Suppressor macrophage treated with lipopolysaccharide for 4 hours (primary cell): ENCODE data around the gene COL26A1.
"Not testable (repeated sequence)": the region's sequence is repeated elsewhere in the genome, so short reads cannot be mapped to it uniquely, and the experiment has no call there.

Experiments
- DNase-seq: peaks from one replicate; pipeline ENCODE4 v3.0.0-alpha.2; 2020

COL26A1 gene

DNA sequence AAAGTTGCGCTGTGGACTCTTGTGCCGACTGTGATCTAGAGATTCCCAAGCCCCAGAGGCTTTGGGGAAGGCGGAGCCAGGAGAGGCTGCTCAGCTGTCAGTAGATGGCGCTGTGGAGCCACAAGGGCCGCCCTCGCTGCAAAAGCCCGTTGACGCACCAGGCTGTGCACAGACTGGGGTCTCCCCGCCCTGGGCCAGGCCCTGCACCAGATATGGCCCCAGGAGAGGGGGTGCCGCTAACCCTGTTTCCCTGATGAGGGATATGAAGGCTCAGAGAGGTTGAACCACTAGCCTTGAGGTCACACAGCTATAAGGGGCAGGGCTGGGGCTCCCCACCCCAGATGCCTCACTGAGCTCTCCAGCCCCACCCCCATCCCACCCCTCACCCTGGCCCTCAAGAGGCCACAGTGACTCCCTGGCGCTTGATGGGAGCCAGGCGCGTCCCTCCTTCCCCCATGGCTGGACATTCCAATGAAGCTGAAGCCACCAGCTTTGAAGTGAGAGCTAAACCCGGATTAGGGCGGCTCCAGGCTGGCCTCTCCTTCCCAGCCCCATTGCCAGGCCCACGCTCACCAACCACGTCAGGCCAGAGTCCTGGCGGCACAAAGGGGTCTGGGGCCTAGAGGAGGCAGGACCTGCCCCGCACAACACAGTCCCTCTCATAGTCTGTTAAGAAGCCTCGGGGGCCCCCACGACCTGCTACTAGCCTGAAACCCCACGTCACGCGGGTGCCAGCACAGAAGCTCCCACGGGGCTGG is 240.0 kb downstream of the COL26A1 start:
- peak; percentile 86 for DNase-seq

DNA sequence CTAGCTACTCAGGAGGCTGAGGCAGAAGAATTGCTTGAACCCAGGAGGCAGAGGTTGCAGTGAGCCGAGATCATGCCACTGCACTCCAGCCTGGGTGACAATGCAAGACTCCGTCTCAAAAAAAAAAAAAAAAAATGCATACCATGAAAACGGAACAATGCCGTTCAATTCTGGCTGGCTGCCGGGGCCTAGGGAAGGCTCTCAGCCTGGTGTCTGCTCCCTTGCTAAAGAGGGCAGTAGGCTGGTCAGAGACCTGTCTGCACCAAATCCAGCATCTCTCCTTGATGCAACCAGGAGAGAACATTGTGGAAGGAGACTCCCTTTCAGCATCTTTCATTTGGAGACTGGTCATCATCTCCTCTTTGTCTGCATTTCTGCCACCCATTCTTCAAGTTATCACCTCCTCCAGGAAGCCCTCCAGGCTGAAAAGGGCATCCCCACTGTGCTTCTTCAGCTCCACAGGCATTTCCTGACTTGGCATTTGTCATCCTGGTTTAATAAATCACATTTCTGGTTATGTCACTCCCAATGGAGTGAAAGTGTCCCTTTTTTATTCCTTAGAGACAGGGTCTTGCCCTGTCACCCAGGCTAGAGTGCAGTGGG is 241.8 kb downstream of the COL26A1 start:
- no peak for DNase-seq

DNA sequence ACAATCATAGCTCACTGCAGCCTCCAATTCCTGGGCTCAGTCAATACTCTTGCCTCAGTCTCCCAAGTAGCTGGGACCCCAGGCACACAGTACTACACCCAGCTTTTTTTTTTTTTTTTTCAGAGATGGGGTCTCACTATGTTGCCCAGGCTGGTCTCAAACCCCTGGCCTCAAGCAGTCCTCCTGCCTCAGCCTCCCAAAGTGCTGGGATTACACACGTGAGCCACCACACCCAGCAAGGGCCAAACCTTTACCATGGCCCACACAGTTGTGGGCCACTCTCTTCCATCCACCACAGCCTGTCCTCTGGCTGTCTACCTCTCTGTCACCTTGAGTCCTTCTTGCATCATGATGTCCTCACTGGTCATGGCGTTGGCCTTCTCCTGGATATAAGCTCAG is 242.3 kb downstream of the COL26A1 start:
- not testable (repeated sequence) for DNase-seq

DNA sequence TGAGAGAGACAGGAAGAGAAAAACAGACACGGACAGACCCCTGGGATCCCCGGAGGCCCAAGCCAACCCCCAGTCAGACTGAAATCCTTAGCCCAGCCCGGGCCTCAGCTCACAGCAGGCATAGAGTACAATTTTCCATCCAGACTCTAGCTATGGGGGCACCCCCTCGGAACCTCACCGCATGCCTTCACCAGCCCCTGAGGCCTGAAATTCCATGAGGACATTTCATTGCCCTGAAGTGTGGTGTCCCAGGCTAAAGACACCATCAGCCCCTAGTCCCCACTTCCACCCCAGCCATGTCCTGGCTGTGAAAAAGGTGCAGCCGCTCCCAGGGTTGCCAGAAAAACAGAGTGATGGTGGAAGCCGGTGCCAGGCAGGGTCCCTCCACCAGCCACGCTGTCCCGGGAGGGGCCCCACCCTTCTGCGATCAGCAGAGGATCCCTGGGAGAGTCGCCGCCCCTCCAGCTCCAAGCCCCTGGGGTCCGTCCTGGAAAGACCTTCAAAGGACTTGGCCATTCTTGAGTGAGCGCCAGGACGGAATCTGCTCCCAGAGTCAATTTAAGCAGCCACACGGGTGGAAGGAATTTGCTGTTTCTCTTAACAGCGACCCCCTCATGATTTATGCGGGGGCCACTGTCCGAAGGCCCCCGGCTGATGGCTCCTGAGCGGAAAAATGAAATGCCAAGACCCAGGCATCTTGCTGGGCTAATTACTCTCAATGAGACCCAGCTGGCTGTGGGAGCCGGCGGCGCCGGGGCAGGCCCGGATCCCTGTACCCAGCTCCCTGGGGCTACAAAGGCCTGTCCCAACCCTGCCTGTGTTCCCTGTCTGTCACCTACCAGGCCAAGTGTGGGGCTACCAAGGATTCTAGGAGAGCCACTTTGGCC is 243.2 kb downstream of the COL26A1 start:
- no peak for DNase-seq

DNA sequence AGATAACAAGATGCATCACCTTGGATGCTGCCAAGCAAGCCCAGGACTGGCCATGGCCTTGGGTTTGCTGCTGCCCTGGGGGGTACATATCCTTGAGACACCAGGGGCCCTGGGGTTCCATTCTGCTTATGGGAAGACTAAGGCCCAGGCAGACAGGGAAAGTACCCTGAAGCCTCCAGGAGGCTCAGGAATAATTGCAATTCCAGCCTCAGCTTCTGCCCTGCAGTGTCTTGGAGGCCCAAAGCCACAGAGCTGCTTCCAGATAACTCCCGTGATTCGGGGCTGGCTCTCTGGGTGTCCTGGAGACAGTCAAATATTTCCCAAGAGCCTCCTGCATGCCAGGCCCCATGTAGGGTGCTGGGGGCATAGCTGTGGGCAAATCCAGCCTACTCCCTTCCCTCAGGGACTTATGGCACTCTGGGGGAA is 243.8 kb downstream of the COL26A1 start:
- no peak for DNase-seq
